COLO829 (cell line): ENCODE results near the gene CCNA1.

Experiments used
- DNase-seq: peaks from one replicate; pipeline ENCODE4 v3.0.0; 2012; ENCODE audit warnings: low spot score

The CCNA1 gene

DNA sequence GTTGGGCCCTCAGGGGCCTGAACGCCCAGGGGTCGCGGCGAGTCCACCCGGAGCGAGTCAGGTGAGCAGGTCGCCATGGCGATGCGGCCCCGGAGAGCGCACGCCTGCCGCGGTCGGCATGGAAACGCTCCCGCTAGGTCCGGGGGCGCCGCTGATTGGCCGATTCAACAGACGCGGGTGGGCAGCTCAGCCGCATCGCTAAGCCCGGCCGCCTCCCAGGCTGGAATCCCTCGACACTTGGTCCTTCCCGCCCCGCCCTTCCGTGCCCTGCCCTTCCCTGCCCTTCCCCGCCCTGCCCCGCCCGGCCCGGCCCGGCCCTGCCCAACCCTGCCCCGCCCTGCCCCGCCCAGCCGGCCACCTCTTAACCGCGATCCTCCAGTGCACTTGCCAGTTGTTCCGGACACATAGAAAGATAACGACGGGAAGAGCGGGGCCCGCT, at the start of gene CCNA1:
Gene CCNA1 (plus strand): TSS at position 390 of the 439 bp plus-strand sequence. CDS start 562 bp downstream, outside the sequence.
- no peak for DNase-seq

DNA sequence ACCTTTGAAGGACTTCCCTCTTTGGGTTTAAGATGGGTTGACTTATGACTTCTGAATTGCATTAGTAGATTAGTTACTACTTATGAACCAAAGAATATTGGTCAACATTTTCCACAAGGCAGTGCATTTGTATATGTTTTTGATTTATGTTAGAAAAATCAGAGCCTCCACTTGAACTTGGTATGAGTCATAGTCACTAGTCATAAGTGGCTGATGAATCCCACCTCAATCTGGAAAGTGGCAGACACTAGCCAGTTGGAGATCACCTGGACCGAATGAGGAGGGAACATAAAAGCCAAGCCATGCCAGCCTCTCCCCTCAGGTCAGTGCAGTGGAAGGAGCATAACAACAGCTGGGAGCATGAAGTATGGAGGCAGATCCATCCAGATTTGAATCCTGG, 46.8 kb upstream of the CCNA1 start:
- DNase-seq: no peak

DNA sequence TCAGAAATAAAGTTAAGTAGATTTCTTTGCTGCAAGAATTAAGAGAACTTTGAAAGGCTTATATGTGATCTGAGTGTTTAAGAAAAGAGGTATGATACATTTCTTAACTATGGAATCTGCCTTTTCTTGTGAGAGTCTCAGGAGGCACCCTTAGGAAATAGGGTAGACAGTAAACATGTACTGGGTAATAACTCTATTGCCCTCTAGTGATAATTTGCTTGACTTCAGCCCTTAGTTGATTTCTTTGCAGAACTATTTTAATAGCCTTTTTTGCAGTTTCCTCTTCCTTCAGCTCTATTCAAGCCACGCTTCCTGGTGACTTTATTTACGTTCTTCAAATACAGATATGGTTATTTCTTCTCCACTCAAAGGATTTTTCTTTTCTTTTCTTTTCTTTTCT, 37.0 kb upstream of the CCNA1 start:
- DNase-seq: peak; percentile 65

GRCh38 chr13:36405151-36405550, 27.1 kb upstream of the CCNA1 start:
- DNase-seq: no peak

DNA sequence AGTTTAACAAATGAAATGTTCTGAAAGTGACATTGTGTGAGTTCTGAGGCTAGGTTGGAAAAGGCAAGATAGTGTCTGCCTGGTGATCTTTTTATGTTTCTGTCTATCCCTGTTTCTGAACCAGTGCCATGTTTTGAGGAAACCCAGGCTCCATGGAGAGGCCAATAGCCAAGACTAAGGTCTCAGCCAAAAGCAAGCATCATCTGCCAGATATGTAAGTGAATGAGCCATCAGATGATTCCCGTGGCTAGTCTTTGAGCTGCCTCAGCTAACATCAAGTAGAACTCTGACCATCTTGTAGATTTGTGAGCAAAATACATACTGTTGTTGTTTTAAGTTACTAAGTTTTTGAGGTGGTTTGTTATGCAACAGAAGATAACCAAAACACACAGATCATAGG, 19.6 kb upstream of the CCNA1 start:
- no peak for DNase-seq

GRCh38 chr13:36413161-36413560, 19.1 kb upstream of the CCNA1 start:
- no peak for DNase-seq

DNA sequence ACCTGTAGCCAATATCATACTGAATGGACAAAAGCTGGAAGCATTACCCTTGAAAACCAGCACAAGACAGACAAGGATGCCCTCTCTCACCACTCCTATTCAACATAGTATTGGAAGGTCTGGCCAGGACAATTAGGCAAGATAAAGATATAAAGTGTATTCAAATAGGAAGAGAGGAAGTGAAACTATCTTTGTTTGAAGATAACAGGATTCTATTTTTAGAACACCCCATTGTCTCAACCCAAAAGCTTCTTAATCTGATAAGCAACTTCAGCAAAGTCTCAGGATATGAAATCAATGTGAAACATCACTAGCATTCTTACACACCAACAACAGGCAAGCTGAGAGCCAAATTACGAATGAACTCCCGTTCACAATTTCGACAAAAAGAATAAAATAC, 17.8 kb upstream of the CCNA1 start:
- no peak for DNase-seq

DNA sequence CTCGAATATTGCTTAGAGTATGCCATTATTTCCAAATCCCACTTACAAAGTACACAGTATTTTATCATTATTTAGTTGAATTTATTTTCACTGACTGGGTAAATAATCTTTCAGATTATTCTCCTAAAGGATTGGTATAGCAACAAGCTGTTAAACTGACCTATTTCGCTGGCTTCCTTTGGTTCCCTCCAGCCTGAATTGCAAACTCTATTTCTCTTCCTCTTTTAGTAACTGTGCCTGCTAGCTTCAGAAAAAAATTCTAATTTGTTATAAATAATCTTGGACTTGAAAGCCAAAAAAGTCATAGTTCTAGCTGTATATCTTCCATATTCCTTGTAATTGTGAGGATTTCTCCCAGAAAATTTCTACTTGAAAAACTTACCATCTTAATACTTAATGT, 15.0 kb upstream of the CCNA1 start:
- DNase-seq: no peak

DNA sequence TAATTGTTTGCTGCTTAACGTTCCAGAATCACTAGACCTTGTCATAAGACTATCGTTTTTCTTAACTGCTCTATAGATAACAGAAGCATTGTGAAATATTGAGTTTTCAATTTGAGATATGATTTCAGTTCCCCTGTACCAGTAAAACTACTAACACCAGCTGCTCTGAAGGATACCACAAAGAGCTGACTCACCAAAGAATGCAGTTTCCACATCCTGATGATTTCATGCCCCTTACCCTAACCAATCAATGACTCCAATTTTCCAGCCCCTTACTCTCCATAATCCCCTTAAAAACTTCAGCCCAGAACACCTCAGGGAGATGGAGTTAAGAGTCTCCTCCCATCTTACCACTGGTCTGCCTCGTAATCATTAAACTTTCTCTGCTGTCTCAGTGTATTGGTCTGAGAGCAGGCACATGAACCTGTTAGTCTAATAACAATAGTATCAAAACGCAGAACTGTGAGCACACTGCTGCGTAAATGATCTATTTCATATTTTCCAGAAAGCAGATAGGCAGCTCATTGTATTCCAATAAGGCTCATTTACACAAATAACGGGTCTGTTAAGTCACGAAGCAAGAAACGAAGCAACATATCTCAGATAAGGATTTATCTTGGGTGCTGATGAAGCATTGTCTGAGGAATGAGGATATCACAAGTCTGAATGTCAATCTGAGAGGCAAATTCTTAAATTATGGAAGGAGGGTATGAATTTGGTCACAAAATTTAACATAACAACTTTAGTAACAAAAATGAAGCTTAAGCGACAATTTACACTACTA, 14.1 kb upstream of the CCNA1 start:
- DNase-seq: no peak

- peak; percentile 83 for DNase-seq
Observed at GRCh38 chr13:36420437-36420891, 11.8 kb upstream of the CCNA1 start.

DNA sequence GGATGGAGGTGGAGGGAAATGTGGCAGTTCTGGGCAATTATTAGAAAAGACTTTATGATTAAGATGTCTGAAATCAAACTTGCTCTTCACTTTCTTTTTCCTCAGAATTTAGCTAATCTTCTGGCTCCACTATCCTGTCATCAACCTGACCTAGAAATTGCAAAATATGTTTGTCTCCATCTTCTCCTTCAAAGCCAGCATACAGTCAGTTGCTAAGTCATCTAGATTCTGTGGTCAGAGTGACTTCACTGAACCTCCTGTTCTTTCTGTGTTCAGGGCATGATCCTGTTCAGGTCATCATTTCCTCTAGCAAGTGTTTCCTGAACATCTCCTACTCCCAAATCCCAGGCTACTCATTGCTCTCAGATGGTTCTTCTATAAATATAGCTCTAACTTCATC, 10.8 kb upstream of the CCNA1 start:
- no peak for DNase-seq

- DNase-seq: no peak
Observed at GRCh38 chr13:36428086-36428485, 4.2 kb upstream of the CCNA1 start.

DNA sequence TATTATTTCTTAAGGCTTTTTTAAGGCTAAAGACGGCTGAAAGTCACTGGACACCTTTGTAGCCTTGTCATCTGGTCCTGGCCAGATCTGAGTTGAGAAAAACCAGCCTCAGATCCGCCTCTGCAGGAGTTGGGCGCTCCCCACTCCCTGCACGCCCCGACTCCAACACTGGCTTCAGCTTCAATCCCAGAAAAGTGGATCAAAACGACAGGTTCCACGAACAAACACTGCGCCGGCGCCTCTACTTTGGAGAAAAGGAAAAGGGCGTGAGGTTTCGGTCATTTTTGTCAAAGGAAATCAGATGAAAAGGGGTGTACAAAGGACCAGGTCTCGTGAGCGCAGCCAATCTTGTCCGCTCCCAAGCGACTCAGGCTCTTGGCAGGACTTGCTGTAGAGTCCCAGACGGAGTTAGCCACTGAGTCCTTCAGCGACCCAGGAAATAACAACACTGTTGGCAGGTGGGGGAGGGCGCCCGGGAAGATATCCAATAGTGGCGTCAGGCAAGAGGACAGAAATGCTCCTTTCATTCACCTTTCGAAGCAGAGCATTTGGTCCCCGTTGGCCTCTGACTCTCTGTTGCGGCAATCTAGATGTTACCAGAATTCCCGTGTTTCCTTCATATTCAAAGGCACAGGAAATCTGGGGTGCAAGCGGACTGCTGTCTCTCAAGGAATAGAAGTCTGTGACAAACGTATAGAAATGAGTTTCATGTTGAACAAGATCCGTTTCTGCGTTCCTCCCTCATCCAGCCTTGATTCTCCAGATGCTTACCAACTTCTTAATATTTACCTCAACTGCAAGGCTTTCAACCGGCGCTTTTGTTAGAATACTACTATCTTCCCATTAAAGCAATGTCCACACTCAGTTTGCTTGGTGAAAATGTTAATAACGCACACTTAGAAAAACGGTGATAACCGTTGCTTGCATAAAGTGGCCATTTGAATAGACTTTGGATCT, 1.8 kb upstream of the CCNA1 start:
- DNase-seq: no peak

DNA sequence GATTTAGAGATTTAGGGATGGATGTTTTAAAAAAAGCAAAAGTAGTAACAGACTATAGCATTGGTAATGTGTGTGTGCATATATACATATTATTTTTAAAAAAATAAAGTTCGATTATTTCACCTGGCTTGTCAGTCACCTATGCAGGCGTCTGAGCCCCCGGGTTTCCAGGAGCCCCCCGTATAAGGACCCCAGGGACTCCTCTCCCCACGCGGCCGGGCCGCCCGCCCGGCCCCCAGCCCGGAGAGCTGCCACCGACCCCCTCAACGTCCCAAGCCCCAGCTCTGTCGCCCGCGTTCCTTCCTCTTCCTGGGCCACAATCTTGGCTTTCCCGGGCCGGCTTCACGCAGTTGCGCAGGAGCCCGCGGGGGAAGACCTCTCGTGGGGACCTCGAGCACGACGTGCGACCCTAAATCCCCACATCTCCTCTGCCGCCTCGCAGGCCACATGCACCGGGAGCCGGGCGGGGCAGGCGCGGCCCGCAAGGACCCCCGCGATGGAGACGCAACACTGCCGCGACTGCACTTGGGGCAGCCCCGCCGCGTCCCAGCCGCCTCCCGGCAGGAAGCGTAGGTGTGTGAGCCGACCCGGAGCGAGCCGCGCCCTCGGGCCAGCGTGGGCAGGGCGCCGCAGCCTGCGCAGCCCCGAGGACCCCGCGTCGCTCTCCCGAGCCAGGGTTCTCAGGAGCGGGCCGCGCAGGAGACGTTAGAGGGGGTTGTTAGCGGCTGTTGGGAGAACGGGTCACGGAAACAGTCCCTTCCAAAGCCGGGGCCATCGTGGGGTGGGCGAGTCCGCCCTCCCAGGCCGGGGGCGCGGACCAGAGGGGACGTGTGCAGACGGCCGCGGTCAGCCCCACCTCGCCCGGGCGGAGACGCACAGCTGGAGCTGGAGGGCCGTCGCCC, 840 bp upstream of the CCNA1 start:
- DNase-seq: no peak

- no peak for DNase-seq
Observed at GRCh38 chr13:36436811-36437210, 4.5 kb downstream of the CCNA1 start.

DNA sequence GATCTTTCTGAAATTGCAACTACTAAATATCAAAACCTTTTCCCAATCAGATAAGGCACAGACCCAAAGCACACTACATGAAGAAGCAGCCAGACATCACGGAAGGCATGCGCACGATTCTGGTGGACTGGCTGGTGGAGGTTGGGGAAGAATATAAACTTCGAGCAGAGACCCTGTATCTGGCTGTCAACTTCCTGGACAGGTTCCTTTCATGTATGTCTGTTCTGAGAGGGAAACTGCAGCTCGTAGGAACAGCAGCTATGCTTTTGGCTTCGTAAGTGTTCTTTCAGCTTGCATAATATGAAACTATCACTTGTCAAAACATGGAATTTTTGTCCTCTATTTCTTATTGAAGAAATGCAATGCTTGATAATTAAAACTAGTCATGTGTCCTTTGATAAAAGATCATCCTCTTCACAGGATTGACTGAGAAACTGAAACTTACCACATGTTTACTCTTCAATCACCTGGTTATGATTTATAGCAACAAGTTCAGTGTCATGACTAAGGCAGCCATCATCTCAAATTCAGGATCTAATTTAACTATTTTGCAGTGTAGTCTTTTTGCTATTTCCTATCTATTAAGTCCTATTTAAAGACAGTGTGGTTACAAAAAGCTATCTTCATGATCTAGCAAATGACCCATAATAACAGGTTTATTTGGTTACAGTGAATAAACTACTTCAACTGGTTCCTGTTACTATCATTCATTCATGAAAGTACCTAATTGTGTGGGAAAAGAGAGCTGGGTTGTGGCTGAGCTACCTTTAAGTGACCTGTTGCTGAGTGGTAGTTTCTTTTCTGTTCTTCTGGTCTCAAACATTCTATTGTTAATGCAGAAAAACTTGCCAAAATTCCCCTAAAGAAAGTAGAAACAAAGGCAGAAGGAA, 6.5 kb downstream of the CCNA1 start:
- no peak for DNase-seq

DNA sequence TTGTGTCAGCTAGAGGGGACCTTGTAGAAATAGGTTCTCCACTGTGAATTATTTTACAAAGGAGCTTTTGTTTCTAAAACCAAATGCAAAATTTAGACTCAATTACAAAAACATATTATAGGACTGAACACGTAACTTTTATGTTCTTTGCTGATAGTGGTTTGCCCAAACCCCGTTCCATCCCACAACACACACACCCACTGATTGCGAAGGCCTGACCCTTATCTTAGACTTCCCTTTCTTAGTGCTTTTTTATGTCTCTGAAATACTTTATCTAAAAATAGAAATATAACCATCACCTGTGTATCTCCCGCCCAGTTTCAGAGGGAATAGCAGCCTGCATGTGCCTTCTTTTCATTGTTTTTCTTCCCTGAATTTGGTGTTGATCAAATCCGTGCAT, 13.0 kb downstream of the CCNA1 start:
- DNase-seq: no peak

DNA sequence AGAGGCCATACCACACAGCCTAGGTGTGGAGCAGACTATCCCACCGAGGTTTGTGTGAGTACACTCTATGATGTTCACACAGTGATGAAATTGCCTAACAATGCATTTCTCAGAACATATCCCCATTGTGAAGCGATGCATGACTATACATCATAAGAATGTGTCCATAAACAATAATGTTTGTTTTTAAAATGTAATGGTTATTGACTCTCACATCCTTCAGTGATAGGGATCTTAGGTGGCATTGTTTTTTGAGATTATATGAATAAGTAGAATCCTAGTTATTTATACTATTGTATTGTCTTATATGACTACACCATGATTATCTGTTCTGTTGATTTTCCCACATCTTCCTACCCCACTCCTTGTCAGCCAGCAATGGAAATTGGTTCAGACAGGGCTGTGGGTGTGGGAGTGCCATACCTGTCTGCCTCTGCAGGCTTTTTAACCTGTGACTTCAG, 13.6 kb downstream of the CCNA1 start:
- DNase-seq: no peak

DNA sequence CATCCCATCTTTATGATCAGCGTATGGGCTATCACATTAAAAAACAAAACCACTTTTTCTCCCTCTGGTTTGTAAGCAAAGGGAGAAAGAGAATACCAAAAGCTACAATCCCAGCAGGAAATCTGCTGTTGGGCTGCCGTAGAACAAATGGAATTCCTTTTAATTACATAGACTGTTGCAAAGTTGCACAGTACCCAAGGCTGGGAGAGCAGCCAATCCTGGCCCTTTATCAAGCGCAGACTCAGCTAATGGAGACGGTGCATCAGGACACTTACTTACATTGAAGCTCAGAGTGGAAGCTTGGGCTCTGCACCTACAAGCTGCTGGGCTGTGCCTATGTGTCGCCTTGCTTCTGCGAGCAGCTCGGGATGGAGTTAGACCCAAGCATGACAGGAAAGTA, 15.2 kb downstream of the CCNA1 start:
- DNase-seq: no peak

GRCh38 chr13:36450534-36450933, 18.2 kb downstream of the CCNA1 start:
- DNase-seq: no peak

GRCh38 chr13:36453516-36453915, 21.2 kb downstream of the CCNA1 start:
- no peak for DNase-seq
